HG03442 (cell line): ENCODE results near the gene SLC41A3.
"Not testable (repeated sequence)": the region's sequence is repeated elsewhere in the genome, so short reads cannot be mapped to it uniquely, and the experiment has no call there.

ENCODE experiments used
- ATAC-seq: cut with Tn5 transposase; IDR thresholded peaks from one replicate; pipeline ENCODE4 v1.9.1; 2021; ENCODE audit warnings: mild to moderate bottlenecking, moderate library complexity; ENCODE audit not compliant: unreplicated experiment

The SLC41A3 gene

GRCh38 chr3:126056681-126057500 lies 27.0 kb downstream of the SLC41A3 start:
- ATAC-seq, result no peak

GRCh38 chr3:126056088-126056487 lies 27.8 kb downstream of the SLC41A3 start:
- no peak for ATAC-seq

- ATAC-seq, result no peak
Measured at GRCh38 chr3:126054870-126055269, 29.1 kb downstream of the SLC41A3 start.

GRCh38 chr3:126053949-126054569 lies 29.9 kb downstream of the SLC41A3 start:
- ATAC-seq, result no peak

DNA sequence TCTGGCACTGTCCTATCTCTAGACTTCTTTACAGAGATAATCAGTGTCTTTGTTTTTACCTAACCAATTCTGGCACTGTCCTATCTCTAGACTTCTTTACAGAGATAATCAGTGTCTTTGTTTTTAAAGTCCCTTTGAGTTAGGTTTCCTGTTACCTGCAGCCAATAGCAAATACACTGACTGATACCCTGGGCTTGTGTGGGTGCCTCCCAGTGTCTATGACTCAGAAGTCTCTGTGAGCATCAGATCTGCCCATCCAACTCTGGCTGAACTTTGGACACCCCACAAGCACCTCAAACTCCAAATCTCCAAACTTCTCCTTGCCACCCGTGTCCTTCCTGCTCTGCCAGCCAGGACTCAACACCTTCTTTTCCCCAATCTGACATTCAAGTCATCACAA lies 30.4 kb downstream of the SLC41A3 start:
- ATAC-seq, result no peak

- ATAC-seq, result no peak
Measured at GRCh38 chr3:126052196-126053058, 31.5 kb downstream of the SLC41A3 start.

- ATAC-seq, result no peak
Measured at GRCh38 chr3:126051741-126052140, 32.2 kb downstream of the SLC41A3 start.

GRCh38 chr3:126051234-126051633 lies 32.7 kb downstream of the SLC41A3 start:
- ATAC-seq, result no peak

DNA sequence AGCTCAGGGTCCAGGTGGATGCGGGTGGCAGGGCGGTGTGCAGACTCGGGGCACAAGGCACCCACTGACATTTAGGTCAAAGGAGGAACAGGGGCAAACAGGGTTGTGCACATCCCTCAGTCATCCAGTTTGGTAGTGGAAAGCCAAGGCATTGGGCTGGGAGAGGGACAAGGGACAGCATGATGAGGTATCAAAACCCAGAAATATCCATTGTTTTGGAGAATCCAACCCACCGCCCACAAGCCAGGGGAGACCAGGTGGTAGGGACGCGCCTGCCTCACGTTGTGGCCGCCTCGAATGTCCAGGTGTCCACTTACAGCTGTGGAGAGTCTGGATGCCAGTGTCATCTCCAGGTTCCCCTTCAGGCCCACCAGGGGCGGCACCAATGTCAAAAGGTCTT lies 33.3 kb downstream of the SLC41A3 start:
- no peak for ATAC-seq

DNA sequence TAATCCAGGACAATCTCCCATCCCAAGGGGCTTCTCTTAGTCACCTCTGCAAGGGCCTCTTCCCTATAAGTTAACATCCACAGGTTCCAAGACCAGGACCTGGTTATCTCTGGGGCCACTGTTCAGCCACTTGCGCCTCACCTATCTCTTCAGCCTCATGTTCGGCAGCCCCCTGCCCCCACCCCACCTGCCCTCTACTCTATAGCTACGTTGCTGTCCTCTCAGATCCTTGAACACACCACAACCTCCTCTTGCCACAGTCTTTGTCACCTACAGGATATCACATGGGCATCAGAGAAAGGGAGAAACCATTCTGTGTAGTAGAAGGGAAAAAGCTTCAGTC lies 33.9 kb downstream of the SLC41A3 start:
- ATAC-seq, result no peak

DNA sequence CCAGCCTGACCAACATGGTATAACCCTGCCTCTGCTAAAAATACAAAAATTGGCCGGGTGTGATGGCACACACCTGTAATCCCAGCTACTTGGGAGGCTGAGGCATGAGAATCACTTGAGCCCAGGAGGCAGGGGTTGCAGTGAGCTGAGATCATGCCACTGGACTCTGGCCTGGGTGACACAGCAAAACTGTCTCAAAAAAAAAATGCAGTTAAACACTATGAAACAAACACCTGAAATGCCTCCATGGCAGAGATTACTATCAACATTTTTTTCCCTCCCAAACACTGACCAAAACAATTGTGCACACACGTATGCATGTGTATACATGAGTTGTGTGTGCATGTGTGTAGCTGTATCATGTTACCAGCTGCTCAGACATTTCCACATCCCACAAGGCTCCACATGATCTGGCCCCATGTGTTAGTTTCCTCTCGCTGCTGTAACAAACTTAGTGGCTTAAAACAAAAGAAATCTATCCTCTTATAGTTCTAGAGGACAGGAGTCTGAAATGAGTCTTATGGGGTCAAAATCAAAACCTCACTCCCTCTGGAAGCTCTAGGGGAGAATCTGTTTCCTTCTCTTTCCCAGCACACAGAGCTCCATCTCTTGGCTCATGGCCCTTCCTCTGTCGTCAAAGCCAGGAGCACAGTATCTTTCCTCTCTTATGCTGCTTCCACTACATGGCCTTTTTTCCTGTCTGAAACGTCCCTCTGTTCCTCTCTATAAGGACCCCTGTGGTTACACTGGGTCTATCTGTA lies 34.5 kb downstream of the SLC41A3 start:
- ATAC-seq, result no peak

DNA sequence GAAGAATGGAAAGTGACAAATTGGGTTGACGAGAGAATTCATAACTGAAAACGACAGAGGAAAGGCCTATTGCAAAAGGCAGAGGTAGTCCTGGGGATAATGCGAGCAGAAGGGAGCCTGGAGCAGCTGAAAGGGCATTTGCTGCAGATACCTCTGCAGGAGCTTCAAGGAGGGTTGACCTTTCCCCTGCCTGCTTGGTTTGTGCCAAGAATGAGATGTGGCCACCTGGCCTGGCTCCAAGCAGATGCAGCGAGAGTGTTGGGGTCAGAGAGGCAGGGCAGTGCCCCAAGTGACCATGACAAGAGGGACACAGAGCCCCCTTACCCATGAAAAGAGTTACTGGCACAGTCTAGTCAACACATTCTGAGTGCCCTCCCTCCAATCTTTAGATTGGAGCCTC lies 43.5 kb downstream of the SLC41A3 start:
- ATAC-seq, result no peak

DNA sequence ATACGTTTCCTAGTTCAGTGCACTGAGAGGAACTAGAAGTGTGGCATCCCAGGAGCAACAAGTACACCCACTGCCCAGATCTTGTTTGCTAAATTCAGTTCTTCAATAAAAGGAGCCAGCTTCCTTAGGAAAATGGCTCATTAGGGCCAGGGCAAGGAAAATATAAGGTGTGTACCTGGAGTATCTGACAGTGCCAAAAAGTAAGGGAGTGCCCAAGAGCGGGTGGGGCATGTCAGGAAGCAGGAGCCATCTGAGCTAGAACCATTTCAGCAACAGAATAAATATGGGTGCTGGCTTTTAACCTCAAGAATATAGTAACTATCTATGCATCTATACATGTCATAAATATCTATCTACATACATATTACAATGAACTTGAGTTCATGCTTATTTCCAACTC lies 44.1 kb downstream of the SLC41A3 start:
- no peak for ATAC-seq

DNA sequence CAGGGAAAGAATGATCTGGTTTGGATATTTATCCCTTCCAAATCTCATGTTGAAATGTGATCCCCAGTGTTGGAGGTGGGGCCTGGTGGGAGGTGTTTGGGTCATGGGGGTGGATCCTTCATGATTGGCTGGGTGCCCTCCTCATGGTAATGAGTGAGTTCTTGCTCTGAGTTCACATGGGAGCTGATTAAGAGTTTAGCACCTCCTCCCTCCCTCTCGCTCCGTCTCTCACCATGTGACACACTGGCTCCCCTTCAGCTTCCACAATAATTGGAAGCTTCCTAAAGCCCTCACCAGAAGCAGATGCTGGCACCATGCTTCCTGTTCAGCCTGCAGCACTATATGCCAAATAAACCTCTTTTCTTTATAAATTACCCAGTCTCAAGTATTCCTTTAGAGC lies 45.1 kb downstream of the SLC41A3 start:
- ATAC-seq, result not testable (repeated sequence)

GRCh38 chr3:126036056-126036549 lies 47.8 kb downstream of the SLC41A3 start:
- no peak for ATAC-seq

GRCh38 chr3:126035362-126036050 lies 48.4 kb downstream of the SLC41A3 start:
- ATAC-seq, result no peak

DNA sequence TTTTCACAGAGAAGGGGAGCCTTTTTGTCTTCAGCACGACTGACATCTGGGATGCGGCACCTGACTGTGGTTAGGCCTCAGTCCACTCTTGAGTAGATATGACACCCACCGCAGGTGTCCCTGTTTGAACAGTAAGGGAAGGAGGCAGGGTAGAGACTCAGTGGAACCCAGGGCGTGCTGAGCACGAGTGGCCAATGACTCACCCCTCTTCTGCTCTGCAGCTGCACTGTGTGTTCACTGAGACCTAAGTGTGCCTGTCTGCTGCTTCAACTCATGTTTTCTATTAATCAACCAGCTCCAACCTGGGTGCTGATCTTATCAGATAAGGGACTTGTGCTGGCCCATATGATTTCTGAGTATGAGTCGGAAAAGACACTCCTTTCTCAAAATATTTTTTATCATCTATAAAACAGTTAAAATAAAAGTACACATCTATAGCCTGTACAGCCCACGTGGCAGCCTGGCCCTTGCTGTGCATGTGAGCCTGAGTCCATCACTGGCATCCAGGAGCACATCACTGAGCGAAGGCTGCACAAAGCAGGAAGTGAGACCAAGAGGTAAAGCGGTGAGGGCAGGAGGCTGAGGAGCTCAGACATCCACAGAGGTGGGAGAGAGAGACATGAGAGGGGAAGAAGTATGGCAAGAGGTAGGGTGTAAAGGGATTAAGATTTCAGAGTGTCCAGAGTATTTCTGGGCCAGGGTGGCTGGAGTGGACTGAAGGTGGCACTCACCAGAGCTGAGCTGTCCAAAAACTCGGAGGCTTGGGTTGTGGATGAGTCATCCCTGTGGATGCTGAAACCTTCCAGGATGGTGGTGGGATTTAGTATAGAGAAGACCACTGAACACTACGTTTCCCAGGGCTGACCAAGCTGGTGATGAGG lies 49.2 kb downstream of the SLC41A3 start:
- ATAC-seq, result no peak

DNA sequence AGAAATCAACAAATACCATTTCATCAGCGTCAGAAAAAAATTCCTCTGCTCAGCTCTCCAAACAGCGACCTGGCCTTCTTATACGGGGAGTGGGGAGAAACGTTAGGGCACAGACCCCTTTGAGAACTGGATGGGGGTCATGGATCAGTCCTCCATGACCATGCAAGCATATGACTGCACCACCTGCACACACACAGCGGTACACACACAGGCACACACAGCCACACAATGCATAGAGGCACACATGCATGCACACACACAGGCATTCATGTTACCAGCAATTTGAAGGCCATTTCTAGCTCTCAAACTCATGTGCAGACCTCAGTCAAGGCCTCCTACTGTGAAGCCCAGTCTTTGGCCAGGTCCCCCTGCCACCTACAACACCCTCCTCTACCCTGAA lies 50.2 kb downstream of the SLC41A3 start:
- no peak for ATAC-seq

- no peak for ATAC-seq
Measured at GRCh38 chr3:126033051-126033745, 50.7 kb downstream of the SLC41A3 start.
